NCI-H460 (cell line): Measurements from ENCODE around the gene LRRC15. TPM values are rescaled to one million over a fixed set of nuclear protein-coding genes. Genes with fewer than 3 reads are reported as not detected.

Experiments
- DNase-seq: peaks from one replicate; pipeline ENCODE4 v3.0.0-alpha.2; 2016; ENCODE audit warnings: low read depth; ENCODE audit errors: extremely low read depth
- total RNA-seq: library from RNA; depleted of rRNA; stranded (reverse); fragments of >200 nt; shearing (Covaris generic); gene quantifications from 2 replicates; pipeline ENCODE4 v1.2.3, GENCODE V29; 2014

The LRRC15 gene
- total RNA-seq, 1 experiment from 2014 or later = not detected

DNA sequence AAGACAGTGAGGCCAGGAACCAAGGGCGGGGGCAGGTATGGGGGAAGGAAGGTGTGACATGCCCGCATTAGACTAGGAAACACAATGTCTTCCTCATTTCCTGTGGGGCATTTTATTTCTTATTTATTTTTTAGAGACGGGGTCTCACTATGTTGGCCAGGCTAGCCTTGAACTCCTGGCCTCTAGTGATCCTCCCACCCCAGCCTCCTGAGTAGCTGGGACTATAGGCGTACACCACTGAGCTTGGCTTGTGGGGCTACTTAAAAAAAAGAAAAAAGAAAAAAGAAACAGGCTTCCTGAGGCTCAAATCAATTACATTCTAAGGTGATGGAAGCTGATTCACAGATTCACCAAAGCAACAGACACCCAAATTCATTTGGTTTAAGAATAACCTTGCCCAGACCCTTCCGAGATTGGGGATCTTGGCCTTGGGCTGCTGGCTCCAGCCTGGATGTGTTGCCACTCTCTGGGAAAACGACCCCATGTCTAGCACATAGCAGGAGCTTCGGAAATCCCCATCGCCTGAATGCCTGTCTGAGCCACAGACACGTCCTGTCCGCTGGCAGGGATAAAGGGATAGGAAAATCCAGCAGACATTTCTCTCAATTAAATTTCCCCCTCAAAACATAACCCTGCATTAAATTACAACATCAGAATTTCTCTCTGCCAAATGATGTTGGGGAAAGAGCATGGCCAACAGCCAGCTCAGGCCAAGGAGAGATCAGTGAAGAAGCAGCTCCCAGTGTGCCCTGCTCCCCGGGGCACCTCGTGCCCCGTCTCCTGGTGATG, 31.4 kb downstream of the LRRC15 start:
- no peak for DNase-seq

- DNase-seq = no peak
Measured at GRCh38 chr3:194336601-194337355, 32.8 kb downstream of the LRRC15 start.

- no peak for DNase-seq
Measured at GRCh38 chr3:194333981-194334320, 35.6 kb downstream of the LRRC15 start.

DNA sequence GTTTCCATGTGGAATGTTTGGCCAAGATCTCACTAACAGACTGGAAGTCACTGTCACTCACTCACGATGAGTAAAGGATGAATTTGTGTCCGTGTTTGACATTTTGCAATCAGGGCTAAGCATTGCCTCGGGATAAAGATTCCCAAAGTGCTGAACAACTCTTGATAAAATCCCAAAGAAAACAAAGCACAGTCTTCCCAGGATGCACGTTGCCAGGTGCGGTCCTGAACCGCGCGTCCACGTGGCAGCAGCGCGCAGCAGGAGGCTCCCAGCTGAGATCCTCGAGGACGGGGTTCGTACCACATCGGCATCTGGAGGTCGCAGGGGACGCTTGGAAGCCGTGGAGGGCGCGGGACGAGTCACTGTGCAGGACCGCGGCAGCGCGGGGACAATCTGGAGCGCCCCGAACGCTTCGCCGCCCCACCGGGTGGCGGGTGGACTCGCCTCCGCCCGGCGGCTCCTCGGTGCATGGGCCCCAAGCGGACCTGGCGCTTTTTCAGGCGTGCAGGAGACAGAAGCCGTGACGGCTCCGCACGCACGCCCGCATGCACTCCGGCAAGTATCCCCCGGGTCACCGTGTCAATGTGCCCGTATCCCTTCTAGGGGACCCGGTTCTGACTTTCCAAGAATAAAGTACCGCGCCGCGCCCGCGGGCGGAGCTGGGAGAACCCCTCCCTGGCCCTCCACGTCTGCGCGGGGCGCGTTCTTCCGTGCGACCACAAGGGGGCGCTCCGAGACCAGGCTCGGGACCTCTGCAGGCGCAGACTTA, 36.1 kb downstream of the LRRC15 start:
- peak; percentile 66 for DNase-seq

- no peak for DNase-seq
Measured at GRCh38 chr3:194332858-194333211, 36.7 kb downstream of the LRRC15 start.

- no peak for DNase-seq
Measured at GRCh38 chr3:194330579-194330978, 39.0 kb downstream of the LRRC15 start.

GRCh38 chr3:194330160-194330559, 39.4 kb downstream of the LRRC15 start:
- DNase-seq = no peak

- DNase-seq = no peak
Measured at GRCh38 chr3:194329583-194329965, 40.0 kb downstream of the LRRC15 start.

- DNase-seq = no peak
Measured at GRCh38 chr3:194328942-194329582, 40.5 kb downstream of the LRRC15 start.

GRCh38 chr3:194328053-194328657, 41.4 kb downstream of the LRRC15 start:
- no peak for DNase-seq

DNA sequence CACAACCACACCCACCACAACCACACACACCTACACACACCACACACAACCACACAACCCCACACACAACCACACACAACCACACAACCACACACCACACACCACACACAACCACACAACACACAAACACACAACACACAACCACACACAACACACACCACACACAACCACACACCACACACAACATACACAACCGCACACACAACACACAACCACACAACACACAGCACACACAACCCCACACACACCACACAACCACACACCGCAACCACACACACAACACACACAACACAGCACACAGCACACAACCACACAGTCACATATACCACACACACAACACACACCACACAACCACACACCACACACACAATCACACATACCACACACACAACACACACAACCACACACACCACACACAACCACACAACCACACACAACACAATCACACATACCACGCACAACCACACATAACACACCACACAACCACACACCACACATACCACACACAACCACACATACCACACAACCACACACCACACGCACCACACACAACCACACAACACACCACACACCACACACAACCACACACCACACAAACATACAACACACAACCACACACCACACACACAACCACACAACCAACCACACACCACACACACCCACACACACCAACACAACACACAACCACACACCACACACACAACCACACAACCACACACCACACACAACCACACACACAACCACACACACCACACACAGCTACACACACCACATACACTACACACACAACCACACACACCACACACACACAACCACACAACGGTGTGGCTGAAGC, 42.1 kb downstream of the LRRC15 start:
- no peak for DNase-seq

DNA sequence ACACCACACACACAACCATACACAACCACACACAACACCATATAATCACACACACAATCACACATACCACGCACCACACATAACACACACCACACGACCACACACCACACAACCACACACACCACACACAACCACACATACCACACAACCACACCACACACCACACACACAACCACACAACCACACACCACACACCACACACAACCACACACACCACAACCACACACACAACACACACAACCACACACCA, 42.6 kb downstream of the LRRC15 start:
- no peak for DNase-seq

- no peak for DNase-seq
Measured at GRCh38 chr3:194326192-194326967, 43.2 kb downstream of the LRRC15 start.

GRCh38 chr3:194325424-194326153, 44.0 kb downstream of the LRRC15 start:
- no peak for DNase-seq

DNA sequence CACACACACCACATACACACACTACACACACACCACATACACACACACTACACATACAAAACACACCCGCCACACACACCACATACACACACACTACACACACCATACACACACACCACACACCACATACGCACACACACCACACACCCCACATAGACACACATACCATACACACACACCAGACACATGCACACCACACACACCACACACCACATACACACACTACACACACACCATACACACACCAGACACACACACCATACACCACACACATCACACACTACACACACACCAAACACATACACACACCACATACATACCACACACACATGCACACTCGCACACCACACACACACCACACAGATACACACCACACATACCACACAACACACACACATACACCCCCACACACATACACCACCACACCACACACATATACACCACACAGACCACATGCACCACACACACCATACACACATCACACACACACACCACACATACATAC, 44.7 kb downstream of the LRRC15 start:
- DNase-seq = no peak

DNA sequence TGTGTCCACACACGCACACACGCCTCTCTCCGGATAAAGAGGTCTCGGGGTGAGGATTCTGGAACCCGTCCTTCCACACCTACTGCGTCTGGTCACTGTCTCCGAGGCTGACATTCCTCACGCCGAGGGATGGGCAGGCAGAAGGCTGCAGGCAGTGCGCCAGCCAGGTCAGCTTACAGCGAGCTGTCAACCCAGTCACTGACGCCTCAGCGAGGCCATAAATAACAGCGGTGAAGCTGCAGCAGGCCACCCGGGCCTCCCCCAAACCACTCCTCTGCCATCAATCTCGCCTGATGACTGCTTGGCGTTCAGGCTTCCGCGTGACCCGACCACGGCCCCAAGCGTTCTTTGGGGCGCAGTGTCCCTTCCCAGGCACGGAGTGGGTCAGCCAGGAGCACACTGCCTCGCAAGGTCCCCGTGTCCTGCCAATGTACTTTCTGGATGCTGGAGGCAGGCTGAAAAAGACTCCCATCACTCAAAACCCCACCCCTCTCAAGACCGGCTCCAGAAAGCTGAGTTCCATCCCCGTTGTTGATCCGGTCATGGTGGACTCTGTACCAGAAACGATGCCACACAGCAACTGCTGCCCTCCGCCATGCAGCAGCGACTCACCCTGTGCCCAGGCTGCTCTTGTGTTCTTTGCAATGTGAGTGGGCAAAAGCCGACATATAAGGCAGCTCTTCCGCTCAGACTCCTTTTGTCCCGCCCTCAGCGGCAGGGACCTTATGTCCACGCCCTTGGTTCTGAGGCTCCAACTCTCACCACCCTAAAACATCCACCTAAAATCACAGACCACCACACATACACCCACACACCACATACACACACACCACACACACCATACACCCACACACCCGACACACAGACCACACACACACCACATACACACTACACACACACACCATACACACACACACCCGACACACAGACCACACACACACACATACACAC, 45.5 kb downstream of the LRRC15 start:
- peak; percentile 50 for DNase-seq

- peak; percentile 68 for DNase-seq
Measured at GRCh38 chr3:194322678-194323211, 46.8 kb downstream of the LRRC15 start.
